Skeletal muscle satellite cell (primary cell): Measurements from ENCODE around the gene MOCOS.

Source experiments
- H3K27me3 ChIP-seq: 2 replicates; pipeline ENCODE4 v1.7.0; 2013; ENCODE audit warnings: low read length; ENCODE audit not compliant: control insufficient read depth, insufficient read depth
- H3K36me3 ChIP-seq: 2 replicates; pipeline ENCODE4 v1.7.0; 2013; ENCODE audit warnings: mild to moderate bottlenecking, control low read depth, low read length; ENCODE audit not compliant: insufficient read depth
- H3K4me1 ChIP-seq: 2 replicates; pipeline ENCODE4 v1.7.0; 2013; ENCODE audit warnings: low read length; ENCODE audit not compliant: control insufficient read depth, insufficient read depth
- H3K4me2 ChIP-seq: 2 replicates; pipeline ENCODE4 v1.7.0; 2013; ENCODE audit warnings: mild to moderate bottlenecking, low read length
- H3K4me3 ChIP-seq: 2 replicates; pipeline ENCODE4 v1.7.0; 2013; ENCODE audit warnings: low read length
- H3K9ac ChIP-seq: 2 replicates; pipeline ENCODE4 v1.7.0; 2013; ENCODE audit warnings: mild to moderate bottlenecking, low read depth, low read length, moderate library complexity
- H3K9me3 ChIP-seq: replicated peaks from 2 replicates; pipeline ENCODE4 v1.7.0; 2013; ENCODE audit warnings: mild to moderate bottlenecking, control low read depth, low read length

Gene MOCOS

DNA sequence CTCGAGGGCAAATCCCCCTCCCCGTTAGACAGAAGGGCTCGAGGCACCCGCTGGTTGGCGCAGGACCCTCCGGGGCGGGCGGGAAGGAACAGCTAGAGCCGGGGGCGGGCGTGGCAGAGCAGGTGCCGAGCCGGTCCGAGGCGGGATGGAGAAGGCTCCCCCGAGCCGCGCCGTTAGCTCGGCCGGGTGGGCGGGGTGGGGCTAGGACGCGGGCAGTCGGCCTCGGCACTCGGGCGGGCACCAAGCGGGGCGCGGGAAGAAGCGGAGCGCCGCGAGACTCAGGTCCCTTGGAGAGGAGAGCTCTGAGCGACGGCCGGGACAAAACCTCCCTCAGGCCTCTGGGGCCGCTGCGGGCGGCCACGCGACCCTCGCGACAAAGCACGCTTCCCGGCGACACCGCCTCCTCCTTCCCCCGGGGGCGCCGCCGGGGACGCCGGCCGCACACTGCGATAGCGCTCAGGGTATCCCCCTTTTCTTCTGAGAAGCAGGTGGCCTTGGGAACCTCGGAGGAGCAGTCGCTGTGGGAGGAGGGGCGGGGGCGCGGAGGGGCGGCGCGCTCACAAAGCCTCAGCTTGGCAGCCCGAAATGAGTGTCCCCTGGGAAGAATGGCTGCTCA is 110.9 kb downstream of the MOCOS start:
- H3K9ac ChIP-seq, result peak overlapping the region; percentile 76
- peak overlapping the region; percentile 79 for H3K4me3 ChIP-seq
- peaks cover 3% of the 10 kb centered on the region for H3K27me3 ChIP-seq
- H3K36me3 ChIP-seq, result no peaks in the 10 kb centered on the region
- peaks cover 13% of the 10 kb centered on the region for H3K4me1 ChIP-seq
- no peaks in the 10 kb centered on the region for H3K9me3 ChIP-seq
- H3K4me2 ChIP-seq, result peak overlapping the region; percentile 86

DNA sequence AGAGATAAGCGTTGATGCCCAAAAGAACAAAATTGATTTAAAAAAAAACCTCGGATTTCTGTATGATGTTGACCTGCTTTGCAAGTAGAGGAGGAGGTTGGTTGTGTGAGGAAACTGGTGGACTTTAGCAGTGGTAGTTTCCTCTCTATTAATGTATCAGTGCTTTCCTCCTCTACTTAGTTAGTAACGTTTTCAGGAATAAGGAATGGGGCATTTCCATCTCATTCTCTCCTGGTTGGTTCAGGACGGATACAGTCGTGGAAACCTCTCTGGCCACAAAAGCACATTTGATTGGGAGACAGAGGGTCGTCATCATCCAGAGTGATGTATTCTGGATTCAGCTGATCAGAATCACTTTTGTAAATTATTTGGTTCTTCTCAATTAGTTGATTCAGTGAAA is 111.7 kb downstream of the MOCOS start:
- peaks cover 3% of the 10 kb centered on the region for H3K27me3 ChIP-seq

DNA sequence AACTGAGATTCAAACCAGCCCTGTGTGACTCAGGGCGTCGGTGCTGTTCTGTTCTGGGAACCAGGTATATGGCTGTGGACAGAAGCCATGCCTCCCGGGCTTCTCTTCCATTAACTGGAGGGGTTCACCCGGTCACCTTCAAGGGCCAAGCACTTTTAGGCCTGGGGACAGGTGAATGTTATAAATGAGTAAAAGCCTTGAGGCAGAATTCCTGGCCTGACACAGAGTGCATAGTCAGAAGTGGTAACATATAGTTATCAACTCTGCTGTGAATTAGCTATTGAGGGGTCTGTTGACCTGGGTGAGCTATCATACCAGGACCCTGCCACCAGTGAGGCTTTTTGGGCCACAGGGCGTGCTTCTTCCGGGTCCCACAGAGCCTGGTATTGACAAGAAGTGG is 112.9 kb downstream of the MOCOS start:
- Histone ChIP-seq H3K9me3 (no peaks in the 10 kb centered on the region), H3K27me3 (peaks cover 3% of the 10 kb centered on the region), H3K9ac (no peak overlapping the region), H3K4me2 (no peak overlapping the region), H3K4me1 (peaks cover 9% of the 10 kb centered on the region), H3K4me3 (no peak overlapping the region), H3K36me3 (no peaks in the 10 kb centered on the region)

More for the DNA sequence above, 111.7 kb downstream of the MOCOS start:
- Histone ChIP-seq H3K36me3 (no peaks in the 10 kb centered on the region), H3K4me1 (peaks cover 13% of the 10 kb centered on the region), H3K4me3 (no peak overlapping the region), H3K9me3 (no peaks in the 10 kb centered on the region), H3K9ac (no peak overlapping the region), H3K4me2 (no peak overlapping the region)

DNA sequence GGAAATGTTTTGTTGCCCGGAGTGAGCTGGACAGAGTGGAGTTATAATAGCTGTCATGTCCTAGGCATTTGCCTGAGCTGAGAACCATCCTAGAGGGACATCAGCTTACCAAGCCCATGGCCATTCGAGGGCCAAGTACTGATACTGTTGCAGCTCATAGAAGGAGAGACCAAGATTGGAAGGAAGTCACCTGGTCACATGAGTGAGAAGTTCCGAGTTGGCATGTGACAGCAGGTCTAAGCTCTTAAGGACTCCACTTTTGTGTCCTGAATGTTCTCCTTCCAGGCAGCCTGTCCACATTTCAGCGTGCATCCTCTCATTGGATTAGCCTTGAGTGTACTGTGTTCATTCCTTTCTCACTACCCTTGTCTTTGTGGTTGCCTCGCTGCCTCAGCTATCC is 114.6 kb downstream of the MOCOS start:
- Histone ChIP-seq H3K36me3 (no peaks in the 10 kb centered on the region), H3K9ac (no peak overlapping the region), H3K4me3 (no peak overlapping the region), H3K4me2 (no peak overlapping the region), H3K27me3 (no peaks in the 10 kb centered on the region), H3K9me3 (no peaks in the 10 kb centered on the region), H3K4me1 (peaks cover 6% of the 10 kb centered on the region)

DNA sequence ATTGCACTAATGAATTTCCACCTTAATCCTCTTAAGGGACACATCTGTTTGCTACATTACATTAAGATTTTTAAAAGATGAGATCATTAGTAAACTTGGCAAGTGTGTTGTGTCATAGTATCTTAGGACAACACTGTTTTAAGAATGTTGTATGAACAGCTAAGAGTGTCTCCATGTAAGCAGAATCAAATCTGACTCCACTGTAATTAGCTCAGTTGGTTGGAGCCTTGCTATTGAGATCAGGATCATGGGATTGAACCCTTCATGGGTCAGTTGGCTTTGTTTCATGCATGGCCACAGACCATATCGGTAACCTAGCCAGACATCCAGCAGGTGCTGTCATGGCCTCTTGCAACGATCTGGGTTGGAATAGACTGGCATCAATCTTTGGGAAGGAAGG is 115.4 kb downstream of the MOCOS start:
- H3K4me1 ChIP-seq, result peaks cover 12% of the 10 kb centered on the region
- no peak overlapping the region for H3K9ac ChIP-seq
- no peaks in the 10 kb centered on the region for H3K27me3 ChIP-seq
- no peaks in the 10 kb centered on the region for H3K9me3 ChIP-seq
- no peak overlapping the region for H3K4me2 ChIP-seq
- no peak overlapping the region for H3K4me3 ChIP-seq
- no peaks in the 10 kb centered on the region for H3K36me3 ChIP-seq

DNA sequence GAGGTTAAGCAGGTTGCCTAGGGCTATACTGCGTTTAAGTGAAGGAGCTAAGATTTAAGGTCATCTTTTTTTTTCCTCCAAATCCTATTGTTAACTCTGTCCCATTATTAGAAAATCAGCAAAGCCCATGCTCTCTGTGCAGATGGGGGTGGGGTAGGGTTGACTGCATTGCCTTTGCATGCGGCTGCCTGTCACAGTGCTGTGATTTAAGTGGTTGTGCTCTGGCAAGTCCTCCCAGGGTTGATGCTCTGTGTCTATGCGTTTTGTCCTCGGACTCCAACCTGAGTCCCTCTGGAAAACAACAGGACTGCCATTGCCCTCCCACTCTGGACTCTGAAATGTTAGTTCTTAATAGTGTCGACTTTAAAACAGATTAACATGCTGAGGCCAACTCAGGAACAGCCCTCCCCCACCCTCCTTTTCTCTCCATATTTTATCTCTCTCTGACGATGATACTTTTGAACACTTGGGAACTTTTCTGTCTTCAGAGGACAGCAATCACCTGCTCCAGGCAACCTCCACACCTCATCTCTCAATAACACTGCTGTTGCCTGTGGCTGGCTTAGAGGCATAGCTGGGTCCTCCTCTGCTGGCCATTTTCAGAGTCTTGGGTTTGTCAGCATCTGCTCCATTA is 116.0 kb downstream of the MOCOS start:
- no peaks in the 10 kb centered on the region for H3K9me3 ChIP-seq
- H3K36me3 ChIP-seq, result no peaks in the 10 kb centered on the region
- no peak overlapping the region for H3K4me3 ChIP-seq
- H3K9ac ChIP-seq, result no peak overlapping the region
- H3K4me1 ChIP-seq, result peaks cover 18% of the 10 kb centered on the region
- no peaks in the 10 kb centered on the region for H3K27me3 ChIP-seq
- H3K4me2 ChIP-seq, result no peak overlapping the region

DNA sequence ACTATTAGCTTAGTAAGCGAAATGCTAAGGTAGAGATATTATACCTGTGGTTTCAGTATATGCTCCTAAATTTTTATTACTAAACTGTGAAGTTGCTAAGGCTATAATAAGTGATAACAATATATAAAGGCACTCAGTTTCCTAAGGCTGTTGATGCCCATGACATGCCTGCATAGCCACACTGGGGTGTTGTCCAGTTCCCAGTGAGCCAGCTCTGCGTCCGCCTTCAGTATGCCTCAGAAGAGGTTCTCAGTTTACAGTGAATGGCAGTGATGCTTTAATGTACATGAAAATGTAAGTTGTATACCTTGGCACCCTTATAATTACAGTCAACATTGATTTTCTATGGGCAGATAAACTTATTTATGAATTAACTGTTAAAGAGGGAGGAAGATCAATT is 117.4 kb downstream of the MOCOS start:
- Histone ChIP-seq H3K4me3 (no peak overlapping the region), H3K36me3 (no peaks in the 10 kb centered on the region), H3K4me1 (peaks cover 32% of the 10 kb centered on the region), H3K27me3 (no peaks in the 10 kb centered on the region), H3K4me2 (no peak overlapping the region), H3K9ac (no peak overlapping the region), H3K9me3 (no peaks in the 10 kb centered on the region)

DNA sequence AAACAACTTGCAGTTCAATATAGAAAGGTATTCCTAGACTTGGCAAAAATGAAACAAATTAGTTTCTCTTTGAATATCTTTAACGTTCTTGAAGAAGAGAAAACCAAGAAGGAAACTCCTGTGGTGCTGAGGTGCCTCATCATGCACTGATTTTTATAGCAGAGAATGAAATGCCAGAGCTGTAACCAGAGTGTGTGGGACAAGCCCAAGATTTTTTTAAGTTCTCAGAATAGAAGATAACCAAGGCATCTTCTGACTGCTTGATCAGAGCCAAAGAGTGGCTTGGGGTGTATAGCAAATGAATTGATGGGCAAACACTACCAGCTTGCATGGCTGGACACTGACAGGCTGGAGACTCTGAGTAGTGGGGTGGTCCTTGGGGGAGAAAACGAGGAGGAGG is 118.1 kb downstream of the MOCOS start:
- H3K9me3 ChIP-seq, result no peaks in the 10 kb centered on the region
- no peak overlapping the region for H3K4me3 ChIP-seq
- H3K27me3 ChIP-seq, result no peaks in the 10 kb centered on the region
- H3K4me2 ChIP-seq, result no peak overlapping the region
- no peak overlapping the region for H3K9ac ChIP-seq
- no peaks in the 10 kb centered on the region for H3K36me3 ChIP-seq
- peaks cover 39% of the 10 kb centered on the region for H3K4me1 ChIP-seq

DNA sequence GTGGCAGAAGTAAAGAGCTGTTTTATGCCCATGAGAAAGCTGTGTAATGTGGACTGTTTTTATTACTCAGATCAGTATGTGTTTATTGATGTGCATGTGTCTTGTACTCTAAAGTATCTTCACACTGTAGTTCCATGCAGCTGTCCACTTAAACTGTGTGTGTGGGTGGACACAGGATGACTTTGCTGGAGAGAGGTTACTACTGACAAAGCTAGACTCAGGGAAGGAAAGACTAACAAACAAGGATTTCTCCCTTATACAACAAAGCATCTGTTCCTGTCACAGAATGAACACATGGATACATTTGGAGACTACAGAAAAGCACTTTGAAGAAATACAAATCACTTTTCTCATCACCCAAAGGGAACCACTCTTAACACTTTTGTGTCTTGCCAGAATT is 120.2 kb downstream of the MOCOS start:
- H3K4me3 ChIP-seq, result no peak overlapping the region
- no peaks in the 10 kb centered on the region for H3K27me3 ChIP-seq
- peaks cover 40% of the 10 kb centered on the region for H3K4me1 ChIP-seq
- no peaks in the 10 kb centered on the region for H3K9me3 ChIP-seq
- H3K9ac ChIP-seq, result no peak overlapping the region
- H3K36me3 ChIP-seq, result no peaks in the 10 kb centered on the region
- no peak overlapping the region for H3K4me2 ChIP-seq

DNA sequence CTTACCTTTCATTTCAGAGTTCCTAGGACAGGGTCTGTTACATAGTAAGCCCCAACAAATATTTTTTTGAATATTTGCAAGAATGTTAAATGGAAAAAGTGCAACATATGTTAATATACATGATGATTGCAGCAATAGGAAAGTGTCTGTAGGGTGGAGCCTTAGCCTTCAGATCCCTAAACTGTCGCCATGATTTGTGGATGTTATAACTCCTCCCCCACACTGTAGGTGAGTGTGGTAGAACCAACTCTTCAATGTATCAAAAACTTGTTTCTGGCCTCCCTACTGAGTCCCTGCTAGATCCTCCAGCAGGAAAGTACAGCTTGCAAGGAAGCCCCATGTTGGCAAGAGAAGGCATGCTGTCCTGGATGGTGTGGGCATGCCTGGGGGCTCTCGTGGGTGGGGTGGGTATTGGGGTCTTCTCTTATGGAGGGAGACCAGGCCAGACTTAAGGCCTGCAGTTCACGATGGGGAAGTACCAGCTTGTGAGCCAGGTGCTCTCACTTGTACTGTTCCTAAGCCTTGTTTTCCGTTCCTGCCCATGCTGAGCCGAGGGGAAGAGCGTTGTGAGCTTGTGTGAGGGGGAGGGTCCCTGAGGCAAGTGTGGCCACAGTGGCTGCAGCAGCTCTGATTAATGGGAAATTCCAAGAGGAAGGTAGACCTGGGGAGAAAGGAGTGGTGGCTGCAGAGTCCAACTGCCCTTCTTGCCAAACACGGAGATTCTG is 121.6 kb downstream of the MOCOS start:
- H3K9me3 ChIP-seq, result no peaks in the 10 kb centered on the region
- peak overlapping the region; percentile 61 for H3K9ac ChIP-seq
- peak overlapping the region; percentile 61 for H3K4me2 ChIP-seq
- no peaks in the 10 kb centered on the region for H3K36me3 ChIP-seq
- H3K4me1 ChIP-seq, result peaks cover 50% of the 10 kb centered on the region
- peak overlapping the region; percentile 29 for H3K4me3 ChIP-seq
- no peaks in the 10 kb centered on the region for H3K27me3 ChIP-seq

DNA sequence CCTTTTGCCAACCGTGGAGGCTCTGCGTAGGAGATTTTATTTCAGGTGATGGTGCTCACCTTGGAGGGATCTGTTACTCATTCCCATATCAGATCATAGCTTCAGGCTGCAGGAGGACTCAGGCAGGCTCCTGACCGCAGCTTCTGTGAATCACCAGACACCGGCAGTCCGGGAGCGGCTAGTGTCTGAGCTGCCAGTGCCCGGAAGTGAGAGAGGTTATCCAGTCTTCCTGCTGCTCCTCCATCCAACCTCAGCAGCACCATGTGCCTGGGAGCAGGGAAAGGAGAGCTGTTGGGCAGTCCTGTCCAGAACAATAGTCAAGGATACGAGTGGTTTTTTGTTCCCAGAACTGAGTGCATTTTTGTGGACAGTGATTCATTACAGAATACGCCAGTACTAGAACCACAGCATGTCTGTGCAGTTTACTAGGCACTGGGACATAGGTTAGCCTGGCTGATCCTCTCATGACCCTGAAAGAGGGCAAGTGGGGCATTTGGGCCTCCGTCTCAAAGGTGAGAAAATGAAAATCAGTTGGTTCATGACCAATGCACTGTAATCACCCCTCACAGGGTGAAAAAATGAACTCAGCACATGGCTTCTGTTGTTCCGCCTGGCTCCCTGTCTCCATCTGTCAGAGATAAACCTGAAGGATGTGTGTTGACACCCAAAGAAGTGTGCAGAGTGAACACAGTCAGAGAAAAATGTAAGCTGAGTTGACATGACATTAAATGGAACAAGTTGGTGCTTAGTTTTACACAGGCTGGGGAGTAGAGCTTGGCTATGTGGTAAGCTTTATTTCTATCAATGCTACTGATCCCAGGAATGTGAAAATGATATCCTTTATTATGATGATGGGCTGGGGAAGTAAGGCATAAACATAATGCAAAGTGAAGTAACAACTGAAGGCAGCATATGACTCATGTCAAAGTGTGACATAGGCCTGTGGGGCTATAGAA is 122.4 kb downstream of the MOCOS start:
- Histone ChIP-seq H3K9me3 (no peaks in the 10 kb centered on the region), H3K27me3 (no peaks in the 10 kb centered on the region), H3K4me3 (peak overlapping the region; percentile 29), H3K36me3 (no peaks in the 10 kb centered on the region), H3K4me1 (peaks cover 58% of the 10 kb centered on the region), H3K9ac (peak overlapping the region; percentile 72), H3K4me2 (peak overlapping the region; percentile 61)
